NOMO-1 treated with dmso at 0.1 percent for 144 hours (cell line): Measurements from ENCODE around the gene FAM13A.
"Not testable (repeated sequence)": the region's sequence is repeated elsewhere in the genome, so short reads cannot be mapped to it uniquely, and the experiment has no call there.

Experiments used
- DNase-seq: peaks from one replicate; lab custom pipeline; 2025; ENCODE audit not compliant: unreplicated experiment; lab: John Stamatoyannopoulos, UW

The FAM13A gene

DNA sequence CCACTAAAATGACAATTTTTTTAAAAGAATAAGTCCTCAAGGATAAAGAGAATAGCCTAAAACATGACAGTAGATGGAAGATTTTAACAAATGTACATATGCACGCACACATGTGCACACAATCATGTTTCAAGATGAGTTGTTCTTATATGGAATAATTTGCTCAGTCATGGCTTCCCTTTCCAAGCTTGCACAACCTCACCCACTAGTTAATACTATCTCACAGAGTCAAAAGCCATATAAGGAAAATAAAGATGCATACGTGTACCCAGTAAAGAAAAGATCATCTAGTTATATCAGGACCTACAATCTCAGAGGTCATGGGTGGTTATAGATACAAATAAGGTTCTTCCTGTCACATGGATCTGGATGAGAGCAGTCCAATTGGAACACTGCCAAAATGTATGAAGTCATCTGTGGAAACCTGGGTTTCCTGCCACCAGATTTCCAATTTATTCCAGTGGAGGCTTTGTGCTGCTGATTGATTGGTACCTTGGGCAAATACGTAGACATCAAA is 56.1 kb downstream of the FAM13A start:
- DNase-seq, result no peak

GRCh38 chr4:89000382-89000781 is 56.6 kb downstream of the FAM13A start:
- DNase-seq, result no peak

GRCh38 chr4:88999392-88999930 is 57.5 kb downstream of the FAM13A start:
- DNase-seq, result no peak

DNA sequence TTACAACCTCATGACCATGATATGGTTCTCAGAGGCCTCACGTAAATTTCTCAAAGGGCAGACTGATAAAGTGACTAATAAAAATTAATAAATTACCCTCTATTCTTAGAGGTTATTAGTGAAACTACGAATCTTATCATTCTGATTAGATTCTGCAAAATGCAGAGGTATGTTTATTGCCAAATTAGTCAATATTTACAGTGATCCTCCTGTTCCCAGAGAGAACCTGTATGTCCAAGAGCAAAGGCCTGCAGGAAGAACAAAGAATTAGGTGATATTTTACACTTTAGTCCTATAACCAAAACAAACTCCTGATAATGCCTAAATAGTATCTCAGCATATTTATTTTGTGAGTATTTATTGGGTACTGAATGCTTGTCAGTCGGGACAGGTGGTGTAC is 58.1 kb downstream of the FAM13A start:
- no peak for DNase-seq

DNA sequence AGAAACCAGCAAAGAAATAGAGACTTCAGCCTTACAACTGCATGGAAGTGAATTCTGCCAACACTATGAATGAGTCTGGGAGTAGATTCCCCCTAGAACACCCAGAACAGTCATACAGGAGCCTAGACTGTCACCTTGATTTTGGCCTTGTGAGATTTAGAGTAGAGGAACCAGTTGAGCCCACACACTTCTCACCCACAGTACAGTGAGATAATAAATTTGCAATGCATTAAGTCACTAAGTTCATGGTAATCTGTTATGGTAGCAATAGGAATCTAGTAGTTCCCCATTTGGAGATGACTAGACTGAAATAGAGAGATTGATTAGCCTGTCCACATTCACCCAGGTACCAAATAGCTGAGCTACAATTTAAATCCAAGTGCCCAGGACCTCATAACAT is 59.0 kb downstream of the FAM13A start:
- DNase-seq, result no peak

GRCh38 chr4:88995874-88996273 is 61.1 kb downstream of the FAM13A start:
- DNase-seq, result no peak

- not testable (repeated sequence) for DNase-seq
Measured at GRCh38 chr4:88995257-88995656, 61.7 kb downstream of the FAM13A start.

GRCh38 chr4:88993246-88993645 is 63.7 kb downstream of the FAM13A start:
- DNase-seq, result no peak

GRCh38 chr4:88991746-88992145 is 65.2 kb downstream of the FAM13A start:
- DNase-seq, result no peak

GRCh38 chr4:88989990-88990389 is 67.0 kb downstream of the FAM13A start:
- no peak for DNase-seq

DNA sequence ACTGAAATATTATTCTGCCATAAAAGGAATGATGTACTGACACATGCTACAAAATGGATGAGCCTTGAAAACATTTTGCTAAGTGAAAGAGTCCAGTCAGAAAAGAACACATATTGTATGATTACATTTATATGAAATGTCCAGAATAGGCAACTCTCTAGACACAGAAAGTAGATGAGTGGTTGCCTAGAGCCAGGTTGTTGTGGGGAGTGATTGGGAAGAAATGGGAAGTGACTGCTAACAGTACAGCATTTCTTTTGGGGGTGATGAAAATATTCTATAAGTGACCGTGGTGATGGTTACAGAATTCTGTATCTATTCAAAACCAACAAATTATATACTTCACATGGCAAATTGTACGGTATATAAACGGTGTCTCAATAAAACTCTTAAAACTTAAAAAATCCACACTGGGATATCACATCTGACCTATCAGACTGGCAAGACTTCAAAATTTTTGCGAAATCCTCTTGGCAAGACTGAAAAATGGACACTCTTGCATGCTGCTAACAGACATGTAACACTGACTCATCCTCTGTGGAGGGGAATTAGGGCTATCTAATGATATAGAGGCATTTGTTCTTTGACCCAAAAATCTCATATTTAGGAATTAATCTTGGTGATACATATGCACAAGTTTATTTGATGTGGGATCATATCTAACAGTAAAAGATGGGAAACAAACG is 71.8 kb downstream of the FAM13A start:
- no peak for DNase-seq

DNA sequence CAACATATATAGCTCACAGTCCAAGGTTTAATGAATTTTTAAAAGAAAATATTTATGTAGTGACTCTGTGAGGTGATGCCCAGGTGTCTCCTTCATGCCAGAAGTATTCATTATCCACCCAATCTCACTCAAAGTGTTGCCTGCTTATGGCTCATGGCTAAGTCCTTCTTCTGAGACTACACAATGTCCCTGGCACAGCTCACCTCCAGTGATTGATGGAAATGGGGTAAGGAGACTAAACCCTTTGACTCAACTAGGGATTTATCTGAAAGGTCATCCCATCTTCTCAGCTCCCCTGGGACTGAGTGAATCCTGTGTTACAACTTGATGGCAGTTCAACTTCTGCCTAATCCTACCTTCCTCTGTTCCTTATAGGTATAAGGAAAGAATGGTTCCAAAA is 74.2 kb downstream of the FAM13A start:
- no peak for DNase-seq

DNA sequence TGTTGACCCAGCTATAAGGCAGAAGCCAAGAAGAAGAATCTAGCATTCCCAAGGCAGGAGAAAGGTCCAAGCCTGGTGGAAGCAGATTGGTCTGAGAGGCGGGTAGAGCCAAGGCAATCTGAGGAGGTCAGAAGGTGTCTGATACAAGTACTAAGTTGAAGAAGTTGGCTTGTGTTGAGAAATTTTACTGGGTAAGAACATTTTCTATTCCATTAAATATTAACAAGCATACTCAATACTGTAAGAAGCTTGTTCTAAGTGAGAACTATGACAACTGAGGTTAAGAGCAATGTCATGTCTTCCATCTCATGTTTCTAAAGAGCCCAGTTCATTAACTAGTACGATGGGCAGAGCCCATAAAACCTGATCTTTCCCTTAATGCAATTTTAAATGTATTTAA is 75.0 kb downstream of the FAM13A start:
- no peak for DNase-seq

DNA sequence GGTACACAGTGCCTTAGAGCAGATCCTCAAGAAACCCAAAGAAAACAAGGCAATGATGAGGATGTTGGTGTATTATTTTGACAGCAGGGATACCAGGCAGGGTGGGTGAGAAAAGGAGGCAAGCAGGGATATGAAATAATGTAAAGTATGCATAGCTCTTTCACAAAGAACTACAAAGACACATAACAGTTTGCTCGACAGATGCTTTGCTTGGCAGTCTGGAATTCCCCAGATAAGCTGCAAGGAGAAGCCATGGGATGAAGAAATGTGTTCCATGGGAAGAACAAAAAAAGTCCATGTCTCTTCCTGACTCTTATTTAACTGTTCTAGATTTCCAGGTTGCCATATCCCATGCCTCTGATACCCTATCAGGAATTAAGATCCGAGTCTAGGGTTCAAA is 75.4 kb downstream of the FAM13A start:
- DNase-seq, result no peak

DNA sequence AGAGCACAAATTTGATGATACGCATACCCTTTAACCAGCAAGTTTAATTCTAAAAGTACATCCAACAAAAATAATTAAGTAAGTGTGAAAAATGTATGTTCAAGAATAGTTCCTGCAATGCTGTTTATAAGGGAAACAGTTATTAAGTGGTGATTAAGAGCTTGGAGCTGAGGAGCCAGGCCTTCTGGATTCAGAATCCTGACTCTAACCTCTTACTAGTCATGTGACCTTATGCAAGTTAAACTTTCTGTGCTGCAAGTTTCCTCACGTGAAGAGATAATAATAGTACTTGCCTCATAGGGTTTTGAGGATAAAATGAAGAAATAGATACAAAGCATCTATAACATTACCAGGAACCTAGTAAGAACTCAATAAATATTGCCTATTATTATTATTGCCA is 77.7 kb downstream of the FAM13A start:
- DNase-seq, result no peak

DNA sequence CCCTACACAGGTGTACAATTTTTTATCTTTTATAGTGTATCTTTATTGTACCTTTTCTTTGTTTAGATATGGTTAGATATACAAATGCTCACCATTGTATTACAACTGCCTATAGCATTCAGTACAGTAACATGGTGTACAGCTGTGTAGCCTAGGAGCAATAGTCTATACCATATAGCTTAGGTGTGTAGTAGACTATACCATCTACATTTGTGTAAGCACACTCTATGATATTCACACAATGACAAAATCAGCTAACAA is 80.3 kb downstream of the FAM13A start:
- DNase-seq, result no peak

GRCh38 chr4:88975958-88976774 is 80.8 kb downstream of the FAM13A start:
- no peak for DNase-seq

- no peak for DNase-seq
Measured at GRCh38 chr4:88971536-88971935, 85.4 kb downstream of the FAM13A start.

DNA sequence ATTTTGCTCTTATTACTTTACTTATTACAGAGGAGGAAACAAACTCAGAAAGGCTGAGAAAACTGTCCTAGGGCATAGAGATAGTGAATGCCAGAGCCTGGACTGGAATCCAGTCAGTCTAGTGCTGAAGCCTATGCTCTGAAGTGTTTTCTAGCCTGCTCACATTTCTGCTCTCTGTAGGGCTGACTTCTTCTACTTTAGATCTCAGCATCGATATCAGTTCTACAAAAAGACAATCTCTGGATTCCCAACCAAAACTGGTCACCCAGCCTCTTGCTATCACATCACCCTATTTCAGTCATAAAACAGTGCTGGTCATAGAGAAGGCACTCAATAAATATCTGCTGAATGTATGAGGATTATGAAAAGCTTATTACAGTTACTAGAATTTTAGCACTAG is 87.2 kb downstream of the FAM13A start:
- DNase-seq, result no peak

DNA sequence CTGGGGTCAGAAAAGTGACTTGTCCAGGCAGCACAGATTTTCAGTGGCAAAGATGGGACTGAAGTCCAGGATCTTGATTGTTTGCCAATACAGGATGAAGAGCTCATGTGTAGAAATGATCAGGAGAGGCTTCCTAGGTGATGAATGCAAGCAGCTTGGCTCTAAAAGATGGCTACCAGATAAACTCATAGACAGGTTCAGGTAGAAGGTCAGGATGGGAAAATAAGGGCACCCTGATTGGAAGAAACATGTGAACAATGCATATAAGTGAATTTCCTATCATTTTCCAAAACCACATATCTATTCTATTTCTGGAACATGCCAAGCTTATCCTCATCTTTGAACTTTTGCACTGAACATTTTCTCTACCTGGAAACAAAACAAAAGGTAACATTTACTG is 87.7 kb downstream of the FAM13A start:
- no peak for DNase-seq

DNA sequence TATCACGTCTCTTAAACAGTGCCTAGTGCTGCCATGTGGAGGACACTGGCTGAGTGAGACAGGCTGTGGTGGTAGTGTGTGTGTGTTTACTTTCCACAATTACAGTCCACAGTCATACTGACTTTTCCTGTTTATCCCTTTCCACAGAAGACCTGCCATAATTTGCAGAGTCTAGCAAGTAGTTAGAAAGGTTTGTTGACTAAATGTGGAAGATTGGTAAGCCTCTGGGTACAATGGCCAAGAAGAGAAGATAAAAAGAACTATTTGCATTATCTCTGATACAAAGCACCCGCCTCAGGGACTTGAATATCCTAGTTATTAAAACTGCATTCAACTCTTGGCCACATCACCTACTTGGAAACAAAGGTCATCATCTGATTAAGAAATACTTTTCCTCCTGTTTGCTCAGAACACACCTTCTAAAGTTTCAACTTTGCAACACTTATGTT is 89.1 kb downstream of the FAM13A start:
- DNase-seq, result no peak

DNA sequence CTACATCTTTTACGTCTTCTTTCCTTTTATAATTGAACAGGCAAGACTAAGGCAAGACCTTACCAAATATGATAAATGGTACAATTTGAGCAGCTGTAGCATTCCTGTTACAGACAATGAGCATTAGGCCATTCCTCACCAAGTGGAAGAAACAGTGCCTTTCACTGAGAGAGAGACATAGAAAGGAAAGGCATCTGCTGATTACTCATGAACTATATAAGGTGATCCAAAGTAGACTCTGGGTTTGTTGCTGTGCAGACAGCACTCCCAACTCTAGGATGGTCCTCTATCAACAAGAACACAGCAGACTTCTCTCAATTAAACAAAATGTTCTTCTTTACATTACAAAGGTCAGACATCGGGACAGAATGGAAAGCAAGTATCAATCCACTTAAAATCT is 91.9 kb downstream of the FAM13A start:
- no peak for DNase-seq
